Keratinocyte (primary cell): ENCODE results near the gene TMEM9.

Experiments used
- CTCF ChIP-seq, 3 experiments: IDR thresholded peaks in 1 of 3; conservative IDR thresholded peaks in 1 of 3; optimal IDR thresholded peaks in 1 of 3; 2 replicates in 2 of 3; 3 replicates in 1 of 3; pipeline versions ENCODE3 to v1.5.1; 2011; ENCODE audit warnings: low read length in 3 of 3, mild to moderate bottlenecking in 3 of 3, moderate library complexity in 2 of 3, control low read depth in 1 of 3, inconsistent platforms in 1 of 3; ENCODE audit not compliant: insufficient read depth in 2 of 3; ENCODE audit errors: extremely low read depth in 1 of 3
- EZH2 ChIP-seq: IDR thresholded peaks from one replicate; pipeline ENCODE4 v1.6.1; 2012; ENCODE audit warnings: inconsistent platforms, mild to moderate bottlenecking, low read length, moderate library complexity

GRCh38 chr1:201091256-201091655 is 63.0 kb downstream of the TMEM9 start:
- TF ChIP-seq EZH2, result no peak
- no peak for TF ChIP-seq CTCF (optimal IDR thresholded peaks at IDR 0.05 in 1 of 3, IDR thresholded peaks at IDR 0.05 in 1 of 3, conservative IDR thresholded peaks at IDR 0.05 in 1 of 3; ENCODE audit: extremely low read depth in 1 of 3, insufficient read depth in 2 of 3, low read length in 3 of 3)
